GM12878 (cell line): ENCODE measurements around the gene RCOR2.

ENCODE experiments used
- ELK1 ChIP-seq: IDR thresholded peaks from 2 replicates; pipeline ENCODE4 v1.6.1; 2012; ENCODE audit warnings: low read depth, low read length, improper control_type of control experiment
- EZH2 ChIP-seq: IDR thresholded peaks from 2 replicates; pipeline ENCODE4 v1.6.1; 2012; ENCODE audit warnings: low read depth, mild to moderate bottlenecking, control low read depth, inconsistent platforms, low read length, borderline replicate concordance; ENCODE audit not compliant: control insufficient read depth

DNA sequence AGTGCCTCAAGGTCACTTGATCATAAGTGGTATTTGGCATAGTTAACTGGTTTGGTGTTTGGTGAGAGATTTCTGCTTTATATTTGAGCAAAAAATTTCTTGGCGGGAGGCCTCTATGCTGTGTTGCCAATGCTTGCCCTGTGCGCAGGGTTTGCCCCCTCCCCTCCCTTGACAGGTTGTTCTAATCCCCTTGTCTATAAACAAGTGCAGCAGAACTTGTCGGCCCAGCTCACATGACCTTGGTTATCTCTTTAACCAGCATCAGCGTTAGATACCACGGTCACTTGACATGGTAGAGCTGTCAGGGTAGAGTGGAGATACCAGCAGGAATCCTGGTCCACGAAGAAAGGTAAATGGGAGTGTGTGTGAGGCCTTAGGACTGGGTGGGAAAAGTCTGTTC is 42.5 kb downstream of the RCOR2 start:
- TF ChIP-seq ELK1 (no peak), EZH2 (no peak)
